Stimulated activated CD4-positive, alpha-beta T cell treated with anti-CD3 and anti-CD28 coated beads, Interleukin-12 subunit alpha, Interleukin-12 subunit beta, amount 100 ng/mL, for 48 hours (primary cell): ENCODE results near the gene ANP32A.

Source experiments
- DNase-seq, 3 donors: peaks; one replicate each; pipeline ENCODE4 v3.0.0-alpha.2; 2020; ENCODE audit warnings: low read depth in 2 of 3, low spot score in 1 of 3

ANP32A gene

GRCh38 chr15:68800875-68801274 lies 19.8 kb downstream of the ANP32A start:
- no peak for DNase-seq

- no peak for DNase-seq
Measured at GRCh38 chr15:68798346-68799094, 22.2 kb downstream of the ANP32A start.

GRCh38 chr15:68797599-68798345 lies 22.9 kb downstream of the ANP32A start:
- no peak for DNase-seq

- DNase-seq, result no peak
Measured at GRCh38 chr15:68797191-68797590, 23.5 kb downstream of the ANP32A start.

- no peak for DNase-seq
Measured at GRCh38 chr15:68796576-68796975, 24.1 kb downstream of the ANP32A start.

GRCh38 chr15:68795298-68795848 lies 25.3 kb downstream of the ANP32A start:
- peak; percentile 35 to 60 (median 49) for DNase-seq

GRCh38 chr15:68794863-68795262 lies 25.8 kb downstream of the ANP32A start:
- no peak for DNase-seq

GRCh38 chr15:68794307-68794706 lies 26.4 kb downstream of the ANP32A start:
- no peak for DNase-seq

- DNase-seq, result no peak
Measured at GRCh38 chr15:68793776-68794175, 26.9 kb downstream of the ANP32A start.

- DNase-seq, result no peak
Measured at GRCh38 chr15:68792901-68793766, 27.6 kb downstream of the ANP32A start.

- peak; percentile 16 to 37 (median 20) for DNase-seq
Measured at GRCh38 chr15:68791431-68792283, 29.0 kb downstream of the ANP32A start.

- no peak for DNase-seq
Measured at GRCh38 chr15:68790910-68791309, 29.8 kb downstream of the ANP32A start.

GRCh38 chr15:68790242-68790575 lies 30.5 kb downstream of the ANP32A start:
- no peak for DNase-seq

- no peak for DNase-seq
Measured at GRCh38 chr15:68789534-68790241, 31.0 kb downstream of the ANP32A start.

- no peak for DNase-seq
Measured at GRCh38 chr15:68789091-68789490, 31.6 kb downstream of the ANP32A start.

GRCh38 chr15:68788264-68788624 lies 32.5 kb downstream of the ANP32A start:
- DNase-seq, result no peak

GRCh38 chr15:68787609-68788263 lies 33.0 kb downstream of the ANP32A start:
- no peak for DNase-seq

- no peak for DNase-seq
Measured at GRCh38 chr15:68786753-68787152, 33.9 kb downstream of the ANP32A start.

GRCh38 chr15:68785541-68785940 lies 35.2 kb downstream of the ANP32A start:
- DNase-seq, result no peak
